Amniotic stem cell (primary cell): ENCODE measurements around the gene CHRM3.
"Not testable (repeated sequence)": the region's sequence is repeated elsewhere in the genome, so short reads cannot be mapped to it uniquely, and the experiment has no call there.

ENCODE experiments used
- DNase-seq: peaks from one replicate; lab custom pipeline; 2025; lab: John Stamatoyannopoulos, UW

CHRM3 gene

DNA sequence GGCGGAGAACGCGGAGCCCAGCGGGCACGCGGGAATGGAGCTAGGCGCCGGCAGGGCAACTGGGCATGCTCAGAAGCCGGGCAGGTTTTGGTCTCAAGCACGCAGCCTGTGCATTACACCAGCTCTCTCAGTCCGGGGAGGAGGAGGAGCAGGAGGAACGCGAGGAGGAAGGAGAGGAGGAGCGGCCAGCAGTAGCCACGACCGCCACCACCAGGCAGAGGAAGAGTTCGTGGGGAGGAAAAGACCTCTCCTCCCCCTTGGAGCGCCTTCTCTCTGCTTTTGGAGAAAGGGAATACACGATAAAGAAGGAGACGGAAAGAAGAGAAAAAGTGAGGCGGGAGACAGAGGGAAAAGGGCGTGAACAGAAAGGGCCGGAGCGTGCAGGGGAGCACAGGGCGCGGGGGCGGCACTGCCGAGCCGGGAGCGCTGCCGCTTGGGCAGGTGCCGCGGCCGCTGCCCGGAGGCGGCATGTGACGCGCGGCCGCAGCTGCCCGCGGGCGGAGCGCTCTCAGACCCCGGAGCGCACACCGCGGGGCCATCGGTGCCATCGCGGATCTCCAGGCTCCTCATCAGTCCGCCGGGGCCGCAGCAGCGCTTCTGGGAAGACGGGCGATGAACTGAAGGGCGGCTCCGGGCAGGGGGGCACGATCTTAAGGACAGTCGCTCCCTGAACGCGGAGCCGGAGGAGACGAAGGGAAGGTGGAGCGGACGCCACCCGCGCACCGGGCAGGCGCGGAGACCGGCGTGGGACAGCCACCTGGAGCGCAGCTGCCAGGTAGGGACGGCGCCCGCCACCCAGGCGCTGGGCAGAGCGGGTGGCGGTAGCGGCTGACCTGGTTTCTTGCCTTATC lies at the start of gene CHRM3:
CHRM3 (plus strand) TSS at position 116 of the 851 bp plus-strand sequence. CDS start 520,884 bp downstream, outside the sequence.
- DNase-seq: no peak

DNA sequence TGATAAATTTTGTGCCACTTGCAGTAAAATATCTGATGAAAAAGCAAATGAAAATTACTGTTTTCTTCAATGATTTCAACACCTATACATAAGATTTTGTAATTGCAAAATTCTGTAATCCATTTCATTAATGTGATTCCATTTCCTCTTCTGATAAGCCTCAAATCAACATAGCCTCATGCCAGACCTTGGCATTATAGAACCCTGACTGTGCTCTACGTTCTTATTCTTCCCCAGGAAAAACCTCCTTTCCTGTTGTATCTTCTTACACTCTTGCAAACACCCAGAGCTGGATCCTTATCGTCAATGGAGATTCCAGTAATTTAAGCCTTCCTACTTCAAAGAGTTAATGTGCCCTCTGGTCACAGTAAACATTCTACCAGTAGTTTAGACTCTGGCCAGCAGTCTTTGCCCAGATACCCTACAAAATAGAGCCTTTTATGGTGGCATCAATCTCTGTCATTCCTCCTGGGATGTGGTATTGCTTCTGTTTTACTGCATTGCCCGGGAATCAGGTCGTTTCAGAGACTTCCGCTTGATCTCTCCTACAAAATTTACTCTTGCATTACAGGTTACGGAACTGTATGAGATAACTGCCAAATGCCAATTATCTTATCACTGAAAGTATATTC lies 48.5 kb upstream of the CHRM3 start:
- no peak for DNase-seq

DNA sequence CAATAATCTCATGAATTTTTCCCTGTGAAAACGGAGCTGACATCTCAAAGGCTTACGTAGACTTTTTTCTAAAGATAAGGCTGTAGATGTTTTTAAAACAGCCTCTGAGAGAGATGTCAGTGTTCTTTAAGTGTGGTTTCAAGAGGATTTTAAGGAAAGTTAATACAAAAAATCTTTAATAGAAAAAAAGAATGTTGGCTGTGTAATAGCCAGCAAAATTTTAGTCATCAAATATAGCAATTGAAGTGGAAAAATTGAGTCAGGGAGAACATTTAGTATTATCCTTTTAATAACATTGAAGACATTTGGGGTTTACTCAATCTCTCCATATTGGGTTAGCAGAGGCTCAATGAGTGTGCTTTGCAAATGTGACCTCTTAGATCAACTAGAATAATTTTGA lies 38.6 kb upstream of the CHRM3 start:
- no peak for DNase-seq

DNA sequence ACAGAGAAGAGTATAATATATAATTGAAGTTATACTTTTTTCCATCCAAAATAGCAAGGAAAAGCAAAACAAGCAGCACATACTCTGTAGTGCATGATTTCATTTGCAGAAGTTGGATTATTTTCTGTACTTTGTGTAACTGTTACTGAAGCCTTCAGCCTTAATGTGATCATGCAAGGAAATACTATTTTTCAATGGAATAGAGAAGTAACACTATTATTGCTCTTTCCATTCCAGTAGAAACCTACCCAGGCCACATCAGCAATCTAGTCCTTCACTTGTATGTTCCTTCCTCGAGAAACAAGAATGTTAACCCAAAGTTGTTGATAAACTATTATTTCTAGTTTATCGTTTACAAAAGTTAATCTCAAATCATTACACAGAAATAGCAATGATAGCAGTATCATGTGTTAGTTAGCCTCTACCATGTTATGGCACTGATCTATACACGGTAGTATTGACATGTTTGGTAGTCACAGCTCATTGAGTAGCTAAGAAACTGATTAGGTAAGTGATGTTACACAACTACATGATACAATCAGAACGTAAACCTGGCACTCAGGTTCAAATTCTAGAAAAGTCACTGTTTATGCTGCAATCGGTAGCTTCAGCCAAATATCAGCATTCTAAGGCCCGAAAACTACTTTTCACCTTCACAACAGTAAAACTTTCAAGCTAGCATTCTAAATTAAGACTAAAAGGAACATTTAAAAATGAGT lies 37.6 kb upstream of the CHRM3 start:
- DNase-seq: no peak

DNA sequence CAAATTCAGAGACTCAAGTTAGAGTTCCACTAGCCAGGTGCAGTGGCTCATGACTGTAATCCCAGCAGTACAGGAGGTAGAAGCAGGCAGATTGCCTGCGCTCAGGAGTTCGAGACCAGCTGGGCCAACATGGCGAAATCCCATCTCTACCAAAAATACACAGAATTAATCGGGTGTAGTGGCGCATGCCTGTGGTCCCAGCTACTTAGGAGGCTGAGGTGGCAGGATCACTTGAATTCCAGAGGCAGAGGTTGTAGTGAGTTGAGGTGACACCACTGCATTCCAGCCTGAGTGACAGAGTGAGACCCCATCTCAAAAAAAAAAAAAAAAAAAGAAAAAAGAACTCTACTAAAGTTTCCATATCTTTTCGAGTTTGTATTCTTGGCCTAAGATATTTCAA lies 36.7 kb upstream of the CHRM3 start:
- DNase-seq: no peak

DNA sequence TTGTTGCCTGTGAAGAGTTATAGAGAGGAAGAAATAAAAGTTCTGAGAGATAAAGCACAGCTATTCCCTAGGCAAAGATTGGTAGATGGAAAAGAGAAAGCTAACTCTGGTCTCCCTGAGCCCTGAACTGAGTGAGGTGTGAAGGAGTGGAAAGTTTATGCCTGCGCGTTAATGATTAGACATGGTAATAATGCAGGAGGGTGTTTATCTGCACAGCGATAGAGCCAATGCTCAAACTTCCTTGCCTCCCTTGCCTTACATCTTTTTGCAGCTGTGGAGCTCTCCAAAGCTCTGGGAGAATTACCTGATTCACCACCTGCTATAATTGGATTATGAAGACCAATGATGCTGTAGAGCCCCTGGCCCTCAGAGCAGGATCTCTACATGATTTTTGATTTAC lies 32.8 kb upstream of the CHRM3 start:
- DNase-seq: no peak

DNA sequence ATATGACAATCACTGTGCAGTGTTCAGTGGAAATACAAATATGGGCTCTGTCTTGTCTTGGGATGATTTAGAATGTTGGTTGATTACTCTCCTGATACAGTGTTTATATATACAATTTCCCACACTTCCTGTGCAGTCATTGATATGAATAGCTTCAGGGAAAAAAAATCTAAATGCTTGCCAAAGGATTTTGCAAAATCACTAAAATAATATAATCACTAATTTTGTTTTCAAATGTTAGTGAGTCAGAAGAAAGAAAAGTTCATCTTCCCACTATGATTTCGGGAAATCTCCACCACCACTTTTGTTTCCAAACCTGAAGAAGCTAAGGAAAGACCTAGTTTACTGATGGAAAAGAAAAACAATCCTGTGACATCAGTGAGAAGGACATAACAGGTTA lies 32.1 kb upstream of the CHRM3 start:
- DNase-seq: no peak

DNA sequence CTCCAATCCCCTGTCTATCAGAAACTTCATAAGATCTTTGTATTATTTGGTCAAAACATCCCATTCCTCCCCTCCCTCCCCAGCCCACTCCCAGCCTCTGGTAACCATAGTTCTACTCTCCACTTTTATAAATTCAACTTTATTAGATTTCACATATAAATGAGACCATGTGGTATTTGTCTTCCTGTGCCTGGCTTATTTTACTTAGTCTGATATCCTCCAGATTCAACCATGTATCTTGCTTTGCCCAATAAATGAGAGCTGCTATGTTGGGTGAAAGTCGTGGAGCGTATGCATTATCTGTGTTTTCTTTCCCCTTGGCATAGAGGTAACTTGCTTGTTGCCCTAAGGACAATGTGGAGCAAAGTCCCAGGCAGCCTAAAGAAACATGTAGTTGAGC lies 28.5 kb upstream of the CHRM3 start:
- DNase-seq: no peak

DNA sequence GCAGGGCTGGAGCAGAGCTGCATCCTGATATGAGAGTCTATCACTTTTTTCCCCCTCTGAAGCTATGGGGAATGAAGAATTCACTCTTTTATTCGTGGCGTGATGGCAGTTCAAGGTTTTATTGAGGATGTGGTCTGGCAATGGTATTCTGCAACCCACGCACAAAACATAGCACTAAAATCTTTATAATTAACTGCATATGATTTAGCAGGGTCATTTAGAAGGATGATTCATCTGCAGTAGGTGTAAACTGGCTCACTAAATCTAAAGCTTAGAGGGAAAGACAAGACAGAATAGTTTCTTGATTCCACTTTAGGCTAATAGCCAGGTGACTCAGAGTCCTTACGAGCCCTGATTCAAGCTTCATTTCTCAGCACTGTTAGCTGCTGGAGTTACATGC lies 25.0 kb upstream of the CHRM3 start:
- no peak for DNase-seq

DNA sequence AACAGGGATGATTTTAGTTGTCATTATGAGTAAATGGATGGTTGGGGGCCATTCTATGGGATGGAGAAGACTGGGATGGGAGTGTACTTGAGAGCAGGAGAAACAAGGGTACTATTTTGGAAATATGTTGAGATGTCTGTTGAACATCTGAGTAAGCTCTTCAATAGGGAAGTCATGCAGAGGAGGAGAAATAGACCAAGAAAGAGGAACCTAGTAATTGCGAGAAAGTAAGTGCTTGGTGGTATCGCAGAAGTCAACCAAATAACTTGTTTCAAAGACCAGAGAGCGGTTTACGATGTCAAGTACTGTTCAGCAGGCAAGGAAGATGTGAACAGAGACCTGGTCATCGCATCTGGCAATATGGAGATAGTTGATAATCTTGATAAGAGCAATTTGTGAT lies 22.4 kb upstream of the CHRM3 start:
- DNase-seq: no peak

DNA sequence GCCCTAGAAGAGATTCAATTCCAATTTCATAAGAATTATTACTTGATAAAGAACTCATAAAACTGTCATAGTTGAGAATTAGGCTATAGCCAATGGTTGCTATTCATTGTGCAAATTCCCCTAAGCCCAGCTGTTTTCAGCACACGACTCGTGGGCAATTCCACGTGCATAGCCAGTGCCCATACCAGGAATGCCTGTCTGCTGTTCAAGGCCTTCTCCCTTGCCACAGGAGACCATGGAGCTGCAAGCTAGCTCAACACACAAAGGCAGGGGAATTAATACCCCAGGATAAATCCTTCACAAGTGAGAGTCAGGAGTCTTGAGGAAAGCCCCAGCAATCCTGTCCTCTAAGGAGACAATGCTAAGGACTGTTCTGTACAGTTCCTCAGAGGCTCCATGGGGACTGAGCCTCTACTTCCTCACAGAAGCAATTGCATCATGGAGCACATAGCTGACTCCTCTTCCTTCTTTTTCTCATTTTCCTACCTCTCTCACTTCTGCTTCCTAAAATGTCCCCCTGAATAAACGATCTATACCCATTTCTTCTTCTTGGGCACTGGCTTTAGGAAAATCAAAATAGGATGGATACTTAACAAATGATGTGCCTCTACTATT lies 19.1 kb upstream of the CHRM3 start:
- DNase-seq: no peak

DNA sequence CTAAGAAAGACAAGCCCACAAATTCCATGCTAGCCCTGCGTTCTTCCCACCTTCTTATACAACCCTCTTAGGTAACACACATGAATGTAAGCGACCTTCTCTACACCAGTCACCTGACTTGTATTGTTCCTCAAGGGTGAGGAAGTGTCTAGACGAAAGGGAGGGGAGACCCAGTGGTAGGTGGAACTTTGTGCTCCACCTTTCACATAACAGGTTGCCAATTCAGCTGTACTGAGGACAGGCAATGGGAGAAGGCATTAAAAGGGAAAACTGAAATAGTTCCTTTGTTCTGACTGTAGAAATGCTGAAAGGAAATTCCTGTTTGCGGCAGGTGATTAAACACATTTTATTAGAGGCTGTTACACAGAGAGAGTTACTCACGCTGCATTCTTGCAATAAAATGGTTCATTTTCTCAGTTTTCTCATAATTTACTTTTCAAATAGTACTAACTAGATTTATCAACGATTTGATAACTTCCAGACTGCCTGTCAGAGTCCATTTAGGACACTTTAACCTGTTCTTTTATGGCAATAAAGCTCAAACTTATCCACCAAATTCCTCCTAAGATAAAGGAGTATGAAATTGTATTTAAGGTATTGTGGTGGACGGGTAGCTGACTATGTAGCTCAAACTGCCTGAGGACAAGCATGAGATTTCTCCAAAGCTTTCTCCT lies 17.8 kb upstream of the CHRM3 start:
- DNase-seq: no peak

DNA sequence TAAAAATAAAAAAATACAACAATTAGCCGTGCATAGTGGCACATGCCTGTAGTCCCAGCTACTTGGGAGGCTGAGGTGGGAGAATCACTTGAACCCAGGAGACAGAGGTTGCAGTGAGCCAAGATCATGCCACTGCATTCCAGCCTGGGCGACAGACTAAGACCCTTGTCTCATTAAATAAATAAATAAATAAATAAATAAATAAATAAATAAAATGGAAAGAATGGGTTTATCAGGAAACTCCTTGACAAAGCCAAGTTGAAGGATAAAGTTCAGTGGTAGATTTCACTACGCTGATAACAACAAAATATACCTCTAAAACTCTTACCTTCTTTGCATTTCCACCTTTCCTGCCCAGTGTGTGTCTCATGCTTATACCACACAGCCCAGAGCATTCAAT lies 15.5 kb upstream of the CHRM3 start:
- not testable (repeated sequence) for DNase-seq

DNA sequence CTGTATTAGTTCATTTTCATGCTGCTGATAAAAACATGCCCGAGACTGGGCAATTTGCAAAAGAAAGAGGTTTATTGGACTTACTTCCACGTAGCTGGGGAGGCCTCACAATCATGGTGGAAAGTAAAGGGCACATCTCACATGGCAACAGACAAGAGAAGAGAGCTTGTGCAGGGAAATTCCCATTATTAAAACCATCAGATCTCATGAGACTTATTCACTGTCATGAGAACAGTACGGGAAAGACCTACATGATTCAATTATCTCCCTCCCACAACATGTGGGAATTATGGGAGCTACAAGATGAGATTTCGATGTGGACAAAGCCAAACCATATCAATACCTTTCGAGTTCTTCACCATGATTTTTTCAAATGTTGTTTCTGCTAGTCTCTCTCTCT lies 3.7 kb upstream of the CHRM3 start:
- no peak for DNase-seq

DNA sequence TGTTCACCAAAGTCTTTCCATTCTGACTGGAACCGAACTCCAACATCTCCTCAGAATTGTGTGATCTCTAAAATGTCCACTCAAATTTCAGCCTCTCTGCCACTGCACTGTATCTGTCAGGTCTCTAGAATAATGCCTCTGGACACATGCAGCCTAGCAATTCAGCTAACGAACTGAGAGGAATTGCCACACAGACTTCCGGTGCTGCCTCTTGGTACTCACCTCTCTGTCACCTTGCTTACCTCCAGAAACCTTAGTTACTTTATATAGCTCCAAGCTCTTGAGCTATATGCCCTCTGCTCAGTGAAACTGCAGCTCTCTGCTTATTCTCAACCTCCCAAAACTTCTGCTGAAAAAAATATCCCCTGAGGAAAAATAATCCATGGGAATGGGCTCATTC lies 2.7 kb upstream of the CHRM3 start:
- DNase-seq: no peak

DNA sequence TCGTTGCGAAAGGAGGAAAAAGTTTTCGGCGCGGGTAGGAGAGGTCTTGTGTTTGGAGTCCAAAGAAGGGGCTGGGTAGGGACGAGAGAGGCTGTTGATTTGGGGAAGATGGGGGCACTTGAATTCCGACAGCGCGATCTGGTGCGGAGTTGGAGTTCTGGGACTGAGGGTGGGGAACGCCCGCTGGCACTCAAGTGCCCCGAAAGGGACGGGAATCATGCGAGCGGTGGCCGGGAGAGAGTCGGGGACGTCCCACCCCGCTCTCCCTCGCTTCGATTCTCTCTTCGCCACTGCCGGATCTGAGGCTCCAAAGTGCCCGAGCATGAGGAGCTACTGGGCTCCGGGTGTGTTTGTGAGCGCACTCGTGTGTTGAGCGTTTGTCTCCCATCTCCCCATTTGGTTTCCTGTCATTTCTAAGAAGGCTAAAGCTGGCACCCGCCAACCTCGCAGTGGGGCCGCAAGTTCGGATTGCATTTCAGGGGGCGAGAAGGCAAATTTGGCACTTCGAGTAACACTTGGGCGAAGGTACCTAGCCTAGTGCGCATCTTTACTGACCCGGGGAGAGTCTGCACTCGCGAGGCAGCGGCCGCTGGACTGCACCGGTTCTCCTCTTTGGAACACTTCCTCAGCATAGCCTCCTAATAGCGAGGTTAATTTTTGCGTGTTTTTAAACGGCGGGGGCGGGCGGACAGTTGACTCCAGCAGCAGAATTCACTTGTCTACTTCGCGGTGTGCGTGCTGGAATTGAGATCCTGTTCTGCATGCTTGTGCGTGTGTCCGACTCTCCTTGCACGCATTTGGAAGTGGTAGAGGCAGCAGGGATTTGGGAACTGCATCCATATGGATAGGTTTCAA lies 1.2 kb downstream of the CHRM3 start:
- no peak for DNase-seq

DNA sequence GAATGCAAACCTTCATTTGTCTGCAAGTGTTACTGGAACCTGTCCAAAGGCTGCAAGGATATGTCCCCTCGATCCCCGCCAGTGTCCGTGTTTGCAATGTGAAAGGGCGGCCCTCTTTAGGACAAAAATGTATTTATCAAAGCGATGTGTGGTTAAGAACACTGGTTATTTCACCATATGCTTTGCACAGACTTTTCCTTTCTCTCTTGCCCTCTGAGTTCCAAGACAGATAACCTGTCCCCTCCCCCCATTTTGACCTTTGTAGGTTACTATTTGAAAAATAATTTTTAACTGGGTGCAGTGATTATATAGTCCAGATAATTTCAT lies 1.8 kb downstream of the CHRM3 start:
- DNase-seq: no peak

DNA sequence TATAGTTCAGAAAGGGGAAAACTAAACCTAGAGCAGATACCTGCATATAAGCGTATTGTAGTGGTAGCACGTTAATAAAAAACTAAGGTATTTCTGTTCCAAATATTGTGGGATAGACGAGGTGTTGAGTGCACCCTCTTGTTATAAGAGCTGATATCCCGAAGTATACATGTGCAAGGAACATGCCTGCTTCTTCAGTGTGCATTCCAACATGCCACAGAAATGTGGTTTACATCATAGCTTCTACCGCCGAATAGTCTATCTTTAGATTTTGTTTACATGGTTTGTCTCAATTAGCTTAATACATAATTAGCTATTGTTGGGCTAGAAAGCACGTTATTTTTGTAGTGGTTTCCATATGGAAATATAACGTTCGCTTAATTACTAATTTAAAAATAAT lies 2.2 kb downstream of the CHRM3 start:
- no peak for DNase-seq

DNA sequence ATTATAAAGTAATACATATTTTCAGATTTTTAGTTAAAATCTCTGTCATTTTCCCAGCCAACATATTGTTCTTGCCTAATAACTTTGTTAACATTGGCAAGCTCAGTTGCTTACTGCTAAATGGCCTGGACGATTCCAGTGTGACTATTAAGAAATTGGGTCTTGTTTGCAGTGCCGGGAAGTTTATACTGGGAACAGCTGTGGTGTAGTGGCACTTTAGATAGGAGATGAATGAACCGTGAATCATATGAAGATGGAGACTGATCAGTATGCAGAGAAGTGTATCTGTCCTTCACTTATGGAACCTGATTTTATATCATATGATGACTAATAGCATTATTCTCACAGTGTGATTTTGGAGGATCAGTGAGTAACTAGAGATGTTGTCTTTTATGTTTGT lies 3.3 kb downstream of the CHRM3 start:
- no peak for DNase-seq

DNA sequence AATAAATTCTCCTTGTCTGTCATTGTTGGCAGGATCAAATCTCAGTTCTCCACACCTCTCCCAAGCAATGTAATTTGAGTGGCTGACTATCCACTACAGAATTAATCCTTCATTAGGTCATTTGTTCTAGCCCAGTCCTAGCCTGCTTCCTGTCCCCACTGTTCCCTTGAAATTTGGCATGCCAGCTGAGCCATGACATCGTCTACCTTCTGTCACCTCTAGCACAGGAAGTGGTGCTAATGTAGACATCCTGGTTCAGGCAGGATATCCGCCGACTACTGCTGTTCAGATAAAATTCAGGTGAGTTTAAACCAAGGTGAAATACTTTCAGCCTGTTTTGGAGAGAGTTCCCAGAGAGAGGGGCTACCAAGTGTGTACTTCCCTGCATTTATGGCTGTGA lies 5.9 kb downstream of the CHRM3 start:
- DNase-seq: no peak

DNA sequence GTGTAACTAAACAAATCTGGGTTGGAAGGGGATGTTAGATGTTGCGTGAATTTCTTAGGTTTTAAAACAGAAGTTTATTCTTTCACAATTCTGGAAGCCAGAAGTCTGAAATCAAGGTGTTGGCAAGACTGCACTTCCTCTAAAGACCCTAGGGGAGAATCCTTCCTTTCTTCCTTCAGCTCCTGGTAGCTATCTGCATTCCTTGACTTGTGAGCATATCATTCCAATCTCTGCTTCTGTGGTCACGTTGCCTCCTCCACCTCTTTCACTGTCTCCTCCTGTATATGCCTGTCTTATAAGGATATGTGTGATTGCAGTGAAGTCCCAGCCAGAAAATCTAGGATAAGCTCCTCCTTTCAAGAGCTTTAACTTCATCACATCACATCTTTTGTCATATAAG lies 7.7 kb downstream of the CHRM3 start:
- DNase-seq: no peak
